Activated effector memory CD4-positive, alpha-beta T cell treated with Interleukin-2 at 50 U/mL for 16 hours (primary cell): ENCODE data around the gene RPL10.
"Not testable (repeated sequence)": the region's sequence is repeated elsewhere in the genome, so short reads cannot be mapped to it uniquely, and the experiment has no call there.

Experiments used
- DNase-seq: peaks from one replicate; pipeline ENCODE4 v3.0.0-alpha.2; 2020

RPL10 gene

GRCh38 chrX:154378799-154379568 is 19.2 kb upstream of the RPL10 start, which contains the start of gene EMD:
TSS of gene EMD (plus strand) at chrX:154379295. CDS start at chrX:154379485, 190 bp downstream.
- DNase-seq: peak; percentile 95

GRCh38 chrX:154379569-154379951 is 18.6 kb upstream of the RPL10 start:
- no peak for DNase-seq

- no peak for DNase-seq
Measured at GRCh38 chrX:154380153-154380552, 18.0 kb upstream of the RPL10 start.

DNA sequence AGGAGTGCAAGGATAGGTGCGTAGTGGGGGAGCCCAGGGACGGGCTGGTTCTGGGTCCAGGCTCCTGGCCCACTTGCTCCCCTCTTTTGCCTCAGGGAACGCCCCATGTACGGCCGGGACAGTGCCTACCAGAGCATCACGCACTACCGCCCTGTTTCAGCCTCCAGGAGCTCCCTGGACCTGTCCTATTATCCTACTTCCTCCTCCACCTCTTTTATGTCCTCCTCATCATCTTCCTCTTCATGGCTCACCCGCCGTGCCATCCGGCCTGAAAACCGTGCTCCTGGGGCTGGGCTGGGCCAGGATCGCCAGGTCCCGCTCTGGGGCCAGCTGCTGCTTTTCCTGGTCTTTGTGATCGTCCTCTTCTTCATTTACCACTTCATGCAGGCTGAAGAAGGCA is 17.4 kb upstream of the RPL10 start:
- DNase-seq: no peak

DNA sequence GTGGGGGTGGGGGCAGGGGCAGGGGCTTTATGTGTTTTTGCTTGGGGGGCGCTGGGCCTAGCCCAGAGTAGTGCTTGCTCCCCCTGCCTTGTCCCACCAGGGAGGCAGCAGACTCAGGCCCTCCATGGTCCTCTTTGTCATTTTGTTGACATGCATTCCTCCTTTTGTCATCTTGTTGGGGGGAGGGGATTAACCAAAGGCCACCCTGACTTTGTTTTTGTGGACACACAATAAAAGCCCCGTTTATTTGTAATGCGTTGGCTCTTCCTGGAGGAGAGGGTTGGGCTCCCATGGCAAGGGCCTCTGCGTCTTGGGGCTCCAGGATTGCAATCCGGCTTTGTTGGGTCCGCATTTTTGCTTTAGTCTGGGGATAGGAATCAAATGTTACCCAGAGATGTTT is 16.9 kb upstream of the RPL10 start:
- no peak for DNase-seq

DNA sequence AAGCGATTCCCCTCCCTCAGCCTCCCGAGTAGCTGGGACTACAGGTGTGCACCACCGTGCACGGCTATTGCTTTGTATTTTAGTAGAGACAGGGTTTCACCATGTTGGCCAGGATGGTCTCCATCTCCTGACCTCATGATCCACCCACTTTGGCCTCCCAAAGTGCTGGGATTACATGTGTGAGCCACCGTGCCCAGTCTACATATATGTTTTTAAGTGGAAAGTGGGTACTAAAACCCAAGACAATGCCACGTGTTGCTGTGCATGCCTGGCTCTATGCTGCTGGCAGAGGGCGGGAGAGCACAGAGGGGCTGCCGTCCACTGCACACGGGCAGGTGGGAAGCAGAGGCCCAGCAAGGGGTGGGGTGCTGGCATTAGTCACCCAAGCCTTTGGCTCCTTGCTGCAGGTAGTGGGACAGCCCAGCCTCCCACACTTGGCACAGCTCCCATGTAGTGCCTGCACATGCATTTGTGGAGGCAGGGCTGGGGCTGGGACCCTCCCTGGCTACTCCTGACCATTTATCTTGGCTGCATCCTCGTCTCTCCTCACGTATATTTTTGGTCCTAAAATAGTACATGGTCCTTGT is 15.6 kb upstream of the RPL10 start:
- no peak for DNase-seq

DNA sequence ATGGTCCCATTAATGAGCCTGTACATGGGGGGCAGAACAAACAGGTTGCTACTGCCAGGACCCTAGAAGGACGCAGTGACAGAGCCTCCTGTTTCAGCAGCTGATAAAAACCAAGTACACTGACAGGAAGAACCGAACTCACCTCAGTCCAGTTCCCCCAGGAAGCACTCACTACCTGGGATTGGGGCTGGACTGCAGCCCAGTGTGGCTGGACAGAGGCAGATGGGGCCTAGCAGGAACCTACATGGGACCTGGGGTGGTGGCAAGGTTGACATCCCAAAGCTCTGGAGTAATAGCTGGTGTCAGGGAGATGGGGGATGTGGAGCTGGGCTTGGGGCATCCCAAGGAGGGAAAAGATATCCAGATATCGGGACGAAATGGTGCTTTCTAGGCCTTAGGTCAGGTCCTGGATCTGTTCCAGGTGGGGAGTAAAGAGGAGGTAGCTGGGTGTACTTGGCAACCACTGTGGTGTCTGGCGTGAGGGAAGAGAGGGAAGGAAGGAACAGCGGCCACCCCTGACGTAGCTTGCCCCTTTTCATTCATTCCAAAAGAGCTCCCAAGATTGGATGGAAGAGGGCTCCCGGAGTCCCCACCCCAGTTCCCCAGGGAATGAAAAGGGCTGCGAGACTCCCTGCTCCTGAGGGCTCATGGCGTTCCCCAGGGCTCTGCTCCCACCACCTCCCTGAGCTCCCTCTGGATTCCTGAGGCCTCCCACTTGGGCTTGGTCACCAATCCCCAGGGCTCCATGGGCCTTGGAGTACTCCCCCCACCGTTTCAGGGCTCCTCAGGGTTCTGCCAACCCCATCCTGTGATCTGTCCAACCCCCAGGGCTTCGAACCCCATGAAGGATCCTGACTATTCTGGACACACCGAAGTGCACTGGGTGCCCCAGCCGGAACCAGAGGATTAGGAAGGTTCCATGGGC is 14.6 kb upstream of the RPL10 start:
- no peak for DNase-seq

- DNase-seq: no peak
Measured at GRCh38 chrX:154384284-154384892, 13.8 kb upstream of the RPL10 start.

DNA sequence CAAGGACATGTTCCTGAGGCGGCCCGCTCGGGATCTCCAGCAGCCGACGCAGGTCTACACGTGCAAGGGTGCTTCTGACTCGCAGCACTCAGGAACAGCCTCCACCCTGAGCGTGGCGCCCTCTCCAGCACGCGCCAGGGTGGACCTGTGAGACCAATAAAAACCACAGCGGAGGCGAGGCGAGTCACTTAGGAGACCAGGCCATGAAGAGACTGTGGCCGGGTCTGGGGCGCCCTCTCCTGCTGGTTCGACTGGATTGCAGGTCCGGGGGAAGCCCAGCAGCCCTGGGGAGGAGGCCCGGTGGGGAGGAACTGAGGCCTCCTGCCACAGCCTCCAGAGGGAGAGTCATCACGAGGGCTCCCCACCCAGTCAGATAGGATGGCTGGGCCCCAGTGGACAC is 10.1 kb upstream of the RPL10 start:
- not testable (repeated sequence) for DNase-seq

GRCh38 chrX:154388649-154389048 is 9.5 kb upstream of the RPL10 start:
- not testable (repeated sequence) for DNase-seq

DNA sequence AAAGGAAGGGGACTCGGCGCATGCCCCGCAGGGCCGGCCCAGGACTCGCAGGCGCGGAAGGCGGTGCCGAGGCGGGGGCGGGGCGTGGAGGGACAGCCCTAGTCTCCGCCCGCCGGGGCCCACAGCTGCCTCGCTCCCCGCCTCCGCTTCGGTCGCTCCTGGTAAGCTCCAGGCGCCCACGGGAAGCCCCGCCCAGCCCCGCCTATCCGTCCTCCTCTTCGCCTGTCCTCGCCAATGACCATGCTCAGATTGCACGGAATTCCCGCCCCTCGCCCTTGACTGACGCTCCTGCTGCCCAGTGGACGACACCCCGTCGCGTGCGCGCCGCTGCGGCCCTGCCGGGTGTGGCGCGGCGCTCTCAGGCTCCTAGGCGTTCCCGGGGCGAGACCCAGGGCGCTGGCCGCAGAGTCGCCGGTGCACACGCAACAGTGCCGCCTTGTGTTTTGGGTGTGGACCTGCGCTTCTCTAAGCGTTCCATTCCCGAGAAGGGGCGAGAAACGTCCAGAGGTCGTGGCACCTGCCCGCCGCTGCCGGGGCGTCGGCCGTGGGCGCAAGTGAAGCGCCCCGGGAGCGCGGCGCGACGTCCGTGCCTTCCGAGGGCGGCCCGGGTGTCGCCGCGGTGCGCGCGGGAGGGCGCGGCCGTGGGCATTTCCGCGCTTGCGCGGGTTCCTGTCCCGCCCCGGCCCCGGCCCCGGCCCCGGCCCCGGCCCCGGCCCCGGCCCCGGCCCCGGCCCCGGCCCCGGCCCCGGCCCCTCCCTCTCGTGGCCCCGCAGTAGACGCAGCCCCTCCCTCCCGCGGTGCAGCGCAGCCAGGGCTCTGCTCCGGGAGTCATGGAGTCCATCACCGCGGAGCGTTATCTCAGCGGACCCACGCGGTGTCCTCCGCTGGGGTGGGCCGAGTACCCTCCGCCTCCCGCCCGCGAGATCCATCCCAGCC is 8.1 kb upstream of the RPL10 start:
- not testable (repeated sequence) for DNase-seq

DNA sequence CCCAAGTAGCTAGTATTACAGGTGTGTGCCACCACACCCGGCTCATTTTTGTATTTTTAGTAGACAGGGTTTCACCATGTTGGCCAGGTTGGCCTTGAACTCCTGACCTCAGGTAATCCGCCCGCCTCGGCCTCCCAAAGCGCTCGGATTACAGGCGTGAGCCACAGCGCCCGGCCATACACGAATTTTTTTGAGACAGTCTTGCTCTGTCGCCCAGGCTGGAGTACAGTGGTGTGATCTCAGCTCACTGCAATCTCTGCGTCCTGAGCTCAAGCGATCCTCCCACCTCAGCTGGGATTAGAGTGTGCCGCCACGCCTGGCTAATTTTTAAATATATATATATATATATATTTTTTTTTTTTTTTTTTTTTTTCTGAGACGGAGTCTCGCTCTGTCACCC is 1.8 kb upstream of the RPL10 start:
- not testable (repeated sequence) for DNase-seq

DNA sequence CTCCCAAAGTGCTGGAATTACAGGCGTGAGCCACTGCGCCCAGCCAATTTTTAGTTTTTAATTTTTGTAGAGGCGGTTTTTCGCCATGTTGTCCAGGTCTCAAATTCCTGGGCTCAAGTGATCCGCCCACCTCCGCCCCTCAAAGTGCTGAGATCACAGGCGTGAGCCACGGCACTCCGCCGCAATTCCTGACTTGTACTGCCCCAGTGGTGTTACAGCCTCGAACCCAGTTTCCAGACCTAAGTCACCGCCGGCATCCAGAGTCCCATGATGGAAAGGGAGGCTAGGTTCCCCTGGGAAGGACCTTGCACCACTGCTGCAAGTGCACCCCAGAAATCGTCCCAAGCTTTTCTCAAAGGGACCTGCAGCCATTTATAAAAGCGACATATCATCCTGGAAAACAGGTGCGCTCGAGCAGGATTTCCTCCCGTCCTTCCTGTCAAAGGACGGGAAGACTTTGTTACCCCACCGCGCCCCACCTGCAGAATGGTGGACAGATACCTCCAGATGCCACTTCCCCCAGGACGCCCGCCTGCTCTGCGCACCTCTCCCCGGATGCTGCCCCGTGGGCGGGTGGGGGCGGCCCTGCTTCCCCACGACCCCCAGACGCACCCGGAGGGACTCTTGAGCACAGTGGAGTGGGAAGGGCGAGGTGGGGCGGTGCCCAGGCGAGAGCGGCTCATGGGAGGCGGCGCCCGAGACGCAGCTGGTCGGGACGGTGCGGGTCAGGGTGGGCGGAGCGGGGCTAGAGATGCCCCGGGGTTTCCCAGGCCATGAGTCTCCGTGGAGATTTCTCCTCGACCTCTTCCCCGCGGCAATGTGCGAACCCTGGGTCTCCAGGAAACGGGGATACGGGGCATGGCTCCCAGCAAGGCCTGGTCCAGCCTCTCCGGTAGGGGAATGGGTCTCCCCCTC is 947 bp upstream of the RPL10 start:
- no peak for DNase-seq

DNA sequence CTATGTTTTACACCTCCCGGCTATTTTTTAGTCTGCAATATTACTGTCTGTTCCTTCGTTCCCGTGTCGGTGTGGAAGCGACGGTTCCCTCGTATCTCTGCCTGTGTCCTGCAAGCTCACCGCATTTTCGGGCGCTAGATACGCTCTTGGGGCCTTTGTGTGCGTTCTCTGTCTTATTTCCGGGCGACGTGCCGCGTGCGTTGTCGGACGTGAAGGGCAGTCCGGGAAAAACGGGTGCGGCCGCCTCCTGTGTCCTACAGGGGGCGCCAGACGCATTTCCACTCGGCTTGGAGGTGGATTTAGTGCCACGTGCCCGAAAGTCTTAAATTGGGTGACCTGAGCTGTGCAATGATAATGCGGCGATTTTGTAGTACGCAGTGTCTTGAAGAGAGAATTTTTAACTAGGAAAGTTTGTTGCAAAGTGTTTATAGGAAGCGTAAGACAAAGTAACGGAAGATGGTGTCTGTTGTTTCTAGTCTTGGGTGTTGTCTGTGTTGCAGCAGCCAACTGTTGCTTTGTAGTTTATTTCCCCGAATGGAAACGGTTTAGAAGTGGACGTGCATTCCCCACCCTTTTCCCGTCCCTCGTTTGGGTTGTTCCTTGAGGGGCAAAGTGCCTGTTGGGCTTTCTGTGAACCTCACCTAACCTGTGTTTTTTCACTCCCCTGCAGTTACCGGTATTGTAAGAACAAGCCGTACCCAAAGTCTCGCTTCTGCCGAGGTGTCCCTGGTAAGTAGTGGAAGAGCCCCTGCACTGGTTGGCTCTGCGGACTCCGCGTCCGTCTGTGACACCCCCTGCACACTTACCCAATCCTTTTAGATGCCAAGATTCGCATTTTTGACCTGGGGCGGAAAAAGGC is 720 bp downstream of the RPL10 start:
- peak; percentile 77 for DNase-seq

GRCh38 chrX:154399527-154400368 is 1.6 kb downstream of the RPL10 start:
- no peak for DNase-seq

DNA sequence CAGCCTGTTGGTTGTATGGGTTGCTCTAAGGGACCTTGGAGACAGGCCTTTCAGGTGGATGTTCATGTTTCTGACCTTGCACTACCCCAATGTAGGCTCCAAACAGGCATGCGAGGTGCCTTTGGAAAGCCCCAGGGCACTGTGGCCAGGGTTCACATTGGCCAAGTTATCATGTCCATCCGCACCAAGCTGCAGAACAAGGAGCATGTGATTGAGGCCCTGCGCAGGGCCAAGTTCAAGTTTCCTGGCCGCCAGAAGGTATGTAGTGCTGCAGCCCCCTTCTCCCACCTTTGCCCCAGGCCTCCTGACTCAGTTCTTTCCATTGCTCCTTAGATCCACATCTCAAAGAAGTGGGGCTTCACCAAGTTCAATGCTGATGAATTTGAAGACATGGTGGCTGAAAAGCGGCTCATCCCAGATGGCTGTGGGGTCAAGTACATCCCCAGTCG is 2.2 kb downstream of the RPL10 start:
- DNase-seq: not testable (repeated sequence)

DNA sequence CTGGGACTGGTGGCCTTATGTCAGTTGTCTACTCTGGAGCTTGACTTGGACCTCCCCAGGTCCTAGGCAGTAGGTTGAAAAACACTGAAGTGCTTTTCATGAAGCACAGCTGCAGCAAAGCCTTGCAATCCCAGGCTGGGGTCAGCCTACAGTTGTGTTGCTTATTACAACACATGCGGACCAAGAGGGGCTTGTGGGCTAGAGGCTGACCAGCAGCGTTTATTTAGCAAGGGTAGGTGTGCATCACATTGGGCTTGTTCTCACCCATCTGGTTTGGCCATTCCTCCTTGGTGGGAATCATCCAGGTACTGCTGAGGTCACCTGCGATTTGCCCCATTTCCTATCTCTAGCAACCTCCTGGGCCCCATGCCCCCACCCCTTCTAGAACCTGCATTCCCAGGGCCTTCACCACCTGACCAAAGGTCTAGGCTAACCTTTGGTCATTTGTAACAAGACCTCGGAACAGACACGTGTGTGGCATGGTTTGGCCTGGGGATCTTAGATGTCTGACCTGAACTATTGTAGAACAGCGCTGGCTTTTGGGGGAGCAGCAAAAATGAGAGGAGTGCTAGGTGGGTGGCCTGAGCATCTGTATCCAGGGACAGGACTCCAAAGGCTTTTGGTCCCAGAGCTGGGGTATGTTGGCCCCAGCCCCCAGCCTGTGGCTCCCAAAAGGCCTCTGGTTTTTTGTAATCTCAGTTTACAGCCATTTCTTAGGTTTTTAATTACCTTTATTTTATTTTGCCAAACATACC is 3.0 kb downstream of the RPL10 start:
- DNase-seq: no peak
